ENCODE data around the gene GOLGA1. TPM values are rescaled to one million over a fixed set of nuclear protein-coding genes. Genes with fewer than 3 reads are reported as not detected.

The GOLGA1 gene
- total RNA-seq, 1 donor from 2014 or later: 10.2 TPM

DNA sequence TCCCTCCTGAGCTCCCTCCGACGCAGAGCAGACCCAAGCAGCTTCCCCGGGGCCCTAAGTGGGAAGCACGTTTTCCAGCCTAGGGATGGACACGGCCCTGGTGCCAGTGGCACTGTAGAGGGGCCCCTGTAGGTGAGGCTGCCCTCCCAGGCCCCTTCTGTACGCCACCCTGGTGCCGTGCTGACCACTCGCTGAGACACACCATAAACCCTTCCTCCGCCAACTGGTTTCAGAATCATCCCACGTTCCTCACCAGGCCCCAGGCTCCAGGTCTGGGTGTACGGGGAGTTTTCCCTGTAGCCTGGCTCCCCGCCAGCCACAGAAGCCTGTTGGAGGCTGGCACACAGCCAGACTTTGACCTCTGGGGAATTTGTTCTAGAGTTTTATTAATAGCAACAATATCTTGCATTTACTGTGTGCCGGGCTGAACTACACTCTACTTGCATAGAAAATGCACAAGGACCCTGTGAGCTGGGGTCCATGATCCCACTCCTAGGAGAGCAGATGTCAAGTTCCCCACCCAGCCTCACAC, 105.8 kb downstream of the GOLGA1 start:
- FAIRE-seq: no peak
- Mint-ChIP-seq H3K27ac (ENCODE audit: unreplicated experiment) (peak overlapping the region; percentile 89), H3K4me1 (ENCODE audit: low read depth, unreplicated experiment) (peaks cover 14% of the 10 kb centered on the region), H3K36me3 (ENCODE audit: low read depth, unreplicated experiment) (no peaks in the 10 kb centered on the region), H3K9me3 (ENCODE audit: unreplicated experiment) (no peaks in the 10 kb centered on the region), H3K27me3 (ENCODE audit: low read depth, unreplicated experiment) (no peaks in the 10 kb centered on the region), H3K4me3 (ENCODE audit: unreplicated experiment) (no peak overlapping the region)
- peak overlapping the region; percentile 32 for H3K9ac ChIP-seq (ENCODE audit: low read length)
- no peaks in the 10 kb centered on the region for H3K27me3 ChIP-seq (ENCODE audit: insufficient read depth, low read length)
- peak overlapping the region; percentile 19 for H3K27ac ChIP-seq (ENCODE audit: low read depth, low read length)
- no peak overlapping the region for H2AFZ ChIP-seq (ENCODE audit: low read depth, low read length)
- DNase-seq (ENCODE audit: low read depth): peak; percentile 70
- H4K20me1 ChIP-seq (ENCODE audit: insufficient read depth, low read length): no peaks in the 10 kb centered on the region
- H3K9me3 ChIP-seq (ENCODE audit: insufficient read depth, low read depth, low read length): no peaks in the 10 kb centered on the region
- TF ChIP-seq, protein P1, sequence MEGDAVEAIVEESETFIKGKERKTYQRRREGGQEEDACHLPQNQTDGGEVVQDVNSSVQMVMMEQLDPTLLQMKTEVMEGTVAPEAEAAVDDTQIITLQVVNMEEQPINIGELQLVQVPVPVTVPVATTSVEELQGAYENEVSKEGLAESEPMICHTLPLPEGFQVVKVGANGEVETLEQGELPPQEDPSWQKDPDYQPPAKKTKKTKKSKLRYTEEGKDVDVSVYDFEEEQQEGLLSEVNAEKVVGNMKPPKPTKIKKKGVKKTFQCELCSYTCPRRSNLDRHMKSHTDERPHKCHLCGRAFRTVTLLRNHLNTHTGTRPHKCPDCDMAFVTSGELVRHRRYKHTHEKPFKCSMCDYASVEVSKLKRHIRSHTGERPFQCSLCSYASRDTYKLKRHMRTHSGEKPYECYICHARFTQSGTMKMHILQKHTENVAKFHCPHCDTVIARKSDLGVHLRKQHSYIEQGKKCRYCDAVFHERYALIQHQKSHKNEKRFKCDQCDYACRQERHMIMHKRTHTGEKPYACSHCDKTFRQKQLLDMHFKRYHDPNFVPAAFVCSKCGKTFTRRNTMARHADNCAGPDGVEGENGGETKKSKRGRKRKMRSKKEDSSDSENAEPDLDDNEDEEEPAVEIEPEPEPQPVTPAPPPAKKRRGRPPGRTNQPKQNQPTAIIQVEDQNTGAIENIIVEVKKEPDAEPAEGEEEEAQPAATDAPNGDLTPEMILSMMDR (IDR thresholded peaks at IDR 0.05; ENCODE audit: insufficient read depth, low read depth, low read length): no peak
- no peak for TF ChIP-seq EZH2 (IDR thresholded peaks at IDR 0.05; ENCODE audit: insufficient read depth, low read length)
- no peak overlapping the region for H3K4me3 ChIP-seq (ENCODE audit: insufficient read depth, low read depth, low read length)
- no peaks in the 10 kb centered on the region for H3K79me2 ChIP-seq (ENCODE audit: insufficient read depth, low read length)
- peaks cover 30% of the 10 kb centered on the region for H3K4me1 ChIP-seq (ENCODE audit: insufficient read depth, low read length)
- H3K36me3 ChIP-seq (ENCODE audit: insufficient read depth, low read length): no peaks in the 10 kb centered on the region
- H3K4me2 ChIP-seq (ENCODE audit: low read length): peak overlapping the region; percentile 66

DNA sequence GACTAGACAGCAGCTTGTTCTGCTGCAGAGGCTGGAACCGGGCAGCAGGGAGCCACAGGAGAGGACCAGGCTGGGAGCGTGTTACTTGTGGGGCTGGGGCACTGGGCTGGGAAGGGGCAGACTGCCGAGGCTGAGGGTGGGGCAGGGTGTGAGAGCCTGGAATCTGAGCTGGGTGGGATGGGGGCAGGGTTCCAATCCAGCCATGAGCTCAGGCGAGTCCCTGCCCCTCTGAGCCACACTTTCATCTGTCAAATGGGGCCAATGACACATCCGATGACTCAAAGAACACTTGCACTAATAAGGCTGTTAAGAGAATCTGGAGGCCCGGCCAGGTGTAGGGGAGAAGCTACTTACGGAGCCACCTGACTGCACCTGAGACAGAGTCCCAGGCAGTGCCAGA, 106.3 kb downstream of the GOLGA1 start:
- Mint-ChIP-seq H3K27ac (ENCODE audit: unreplicated experiment) (peak overlapping the region; percentile 89), H3K27me3 (ENCODE audit: low read depth, unreplicated experiment) (no peaks in the 10 kb centered on the region), H3K4me3 (ENCODE audit: unreplicated experiment) (no peak overlapping the region), H3K36me3 (ENCODE audit: low read depth, unreplicated experiment) (no peaks in the 10 kb centered on the region), H3K4me1 (ENCODE audit: low read depth, unreplicated experiment) (peaks cover 15% of the 10 kb centered on the region), H3K9me3 (ENCODE audit: unreplicated experiment) (no peaks in the 10 kb centered on the region)
- Histone ChIP-seq H3K79me2 (ENCODE audit: insufficient read depth, low read length) (no peaks in the 10 kb centered on the region), H3K27me3 (ENCODE audit: insufficient read depth, low read length) (no peaks in the 10 kb centered on the region), H3K9ac (ENCODE audit: low read length) (peak overlapping the region; percentile 53), H3K4me1 (ENCODE audit: insufficient read depth, low read length) (peaks cover 30% of the 10 kb centered on the region), H3K9me3 (ENCODE audit: insufficient read depth, low read depth, low read length) (no peaks in the 10 kb centered on the region), H3K36me3 (ENCODE audit: insufficient read depth, low read length) (no peaks in the 10 kb centered on the region), H3K27ac (ENCODE audit: low read depth, low read length) (peak overlapping the region; percentile 37), H3K4me2 (ENCODE audit: low read length) (peak overlapping the region; percentile 66), H3K4me3 (ENCODE audit: insufficient read depth, low read depth, low read length) (no peak overlapping the region), H4K20me1 (ENCODE audit: insufficient read depth, low read length) (no peaks in the 10 kb centered on the region), H2AFZ (ENCODE audit: low read depth, low read length) (no peak overlapping the region)
- no peak for TF ChIP-seq EZH2 (IDR thresholded peaks at IDR 0.05; ENCODE audit: insufficient read depth, low read length)
- TF ChIP-seq, protein P1 (IDR thresholded peaks at IDR 0.05; ENCODE audit: insufficient read depth, low read depth, low read length): no peak
- FAIRE-seq: peak; percentile 60
- peak; percentile 83 for DNase-seq (ENCODE audit: low read depth)

DNA sequence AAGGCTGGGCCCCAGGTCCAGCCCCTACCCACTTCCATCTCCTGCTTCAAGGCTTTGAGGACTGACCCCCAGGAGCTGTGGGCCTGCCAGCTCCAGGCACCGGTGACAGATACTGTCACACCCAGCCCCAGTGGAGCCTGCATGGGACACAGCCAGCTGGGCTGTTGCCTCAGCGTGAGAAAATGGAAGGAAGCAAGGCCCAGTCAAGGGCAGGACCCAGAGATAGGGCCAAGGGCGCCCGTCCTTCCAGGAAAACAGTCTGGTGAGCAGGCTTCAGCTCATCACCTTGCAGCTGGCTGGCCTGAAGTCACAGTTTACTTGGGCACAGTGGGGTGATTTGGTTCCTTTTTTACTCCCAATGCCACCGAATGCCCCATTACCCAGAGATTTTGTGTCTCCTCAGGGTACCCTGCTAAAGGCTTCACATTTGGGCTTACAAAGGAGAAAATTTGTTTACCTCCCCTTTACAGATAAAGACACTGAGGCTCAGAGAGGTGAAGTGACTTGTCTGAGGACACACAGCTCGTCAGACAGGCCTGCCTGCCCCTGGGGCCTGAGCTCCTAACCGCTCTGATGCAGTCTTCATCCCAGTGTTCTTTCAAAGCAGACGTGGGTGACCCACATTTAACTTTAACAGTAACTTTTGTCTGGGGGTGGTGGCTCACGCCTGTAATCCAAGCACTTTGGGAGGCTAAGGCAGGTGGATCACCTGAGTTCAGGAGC, 109.1 kb downstream of the GOLGA1 start:
- Histone ChIP-seq H4K20me1 (ENCODE audit: insufficient read depth, low read length) (no peaks in the 10 kb centered on the region), H3K9me3 (ENCODE audit: insufficient read depth, low read depth, low read length) (no peaks in the 10 kb centered on the region), H3K4me2 (ENCODE audit: low read length) (no peak overlapping the region), H3K36me3 (ENCODE audit: insufficient read depth, low read length) (no peaks in the 10 kb centered on the region), H3K27me3 (ENCODE audit: insufficient read depth, low read length) (no peaks in the 10 kb centered on the region), H2AFZ (ENCODE audit: low read depth, low read length) (no peak overlapping the region), H3K27ac (ENCODE audit: low read depth, low read length) (no peak overlapping the region), H3K79me2 (ENCODE audit: insufficient read depth, low read length) (no peaks in the 10 kb centered on the region), H3K4me3 (ENCODE audit: insufficient read depth, low read depth, low read length) (no peak overlapping the region), H3K9ac (ENCODE audit: low read length) (no peak overlapping the region), H3K4me1 (ENCODE audit: insufficient read depth, low read length) (peaks cover 30% of the 10 kb centered on the region)
- FAIRE-seq (no peak), DNase-seq (ENCODE audit: low read depth) (no peak)
- H3K36me3 Mint-ChIP-seq (ENCODE audit: low read depth, unreplicated experiment): no peaks in the 10 kb centered on the region
- no peak overlapping the region for H3K4me3 Mint-ChIP-seq (ENCODE audit: unreplicated experiment)
- peaks cover 20% of the 10 kb centered on the region for H3K4me1 Mint-ChIP-seq (ENCODE audit: low read depth, unreplicated experiment)
- H3K27ac Mint-ChIP-seq (ENCODE audit: unreplicated experiment): no peak overlapping the region
- H3K27me3 Mint-ChIP-seq (ENCODE audit: low read depth, unreplicated experiment): no peaks in the 10 kb centered on the region
- no peak for TF ChIP-seq EZH2 (IDR thresholded peaks at IDR 0.05; ENCODE audit: insufficient read depth, low read length)
- TF ChIP-seq, protein P1 (IDR thresholded peaks at IDR 0.05; ENCODE audit: insufficient read depth, low read depth, low read length): no peak
- H3K9me3 Mint-ChIP-seq (ENCODE audit: unreplicated experiment): no peaks in the 10 kb centered on the region
